Neural cell (in vitro differentiated cells): ENCODE data around the gene ESYT2. TPM values are rescaled to one million over a fixed set of nuclear protein-coding genes. Genes with fewer than 3 reads are reported as not detected.

Source experiments
- H2AFZ ChIP-seq: fragments of 200-600, 300-800 bp; sonication (generic), shearing (Covaris generic); 2 replicates; pipeline ENCODE4 v1.6.0; 2014; ENCODE audit warnings: low read depth, mild to moderate bottlenecking, antibody characterized with exemption, low read length, moderate library complexity
- H3F3A ChIP-seq: fragments of 200-600 bp; shearing (Covaris generic); 2 replicates; pipeline ENCODE4 v1.6.1; 2016; ENCODE audit warnings: mild to moderate bottlenecking, moderate library complexity, mixed read lengths, antibody characterized with exemption, low read length; ENCODE audit not compliant: insufficient read depth, poor library complexity, severe bottlenecking
- H3K27ac ChIP-seq: fragments of 200-600, 300-800 bp; sonication (generic), shearing (Covaris generic); 2 replicates; pipeline ENCODE4 v1.5.1; 2014; ENCODE audit warnings: mild to moderate bottlenecking, low read length, moderate library complexity
- H3K27me3 ChIP-seq: fragments of 300-800, 200-600 bp; sonication (generic), shearing (Covaris generic); 2 replicates; pipeline ENCODE4 v1.6.0; 2014; ENCODE audit warnings: mild to moderate bottlenecking, low read depth, low read length, moderate library complexity; ENCODE audit not compliant: insufficient read depth
- H3K36me3 ChIP-seq: fragments of 300-800, 200-600 bp; sonication (generic), shearing (Covaris generic); 2 replicates; pipeline ENCODE4 v1.5.1; 2014; ENCODE audit warnings: mild to moderate bottlenecking, antibody characterized with exemption, low read length, moderate library complexity; ENCODE audit not compliant: insufficient read depth
- H3K4me2 ChIP-seq: fragments of 300-800, 200-600 bp; sonication (generic), shearing (Covaris generic); 2 replicates; pipeline ENCODE4 v1.6.0; 2014; ENCODE audit warnings: mild to moderate bottlenecking, low read length
- H3K4me3 ChIP-seq: fragments of 300-800, 200-600 bp; sonication (generic), shearing (Covaris generic); 2 replicates; pipeline ENCODE4 v1.5.1; 2014; ENCODE audit warnings: mild to moderate bottlenecking, low read length, moderate library complexity
- H3K79me2 ChIP-seq: fragments of 200-600 bp; shearing (Covaris generic); replicated peaks from 2 replicates; pipeline ENCODE4 v1.6.0; 2014; ENCODE audit warnings: mild to moderate bottlenecking, low read length, moderate library complexity; ENCODE audit not compliant: insufficient read depth
- H3K9ac ChIP-seq: fragments of 300-800, 200-600 bp; sonication (generic), shearing (Covaris generic); 2 replicates; pipeline ENCODE4 v1.6.1; 2016; ENCODE audit warnings: mild to moderate bottlenecking, low read length, mixed read lengths
- H3K9me2 ChIP-seq: fragments of 200-600 bp; shearing (Covaris generic); 2 replicates; pipeline ENCODE4 v1.6.1; 2016; ENCODE audit warnings: mild to moderate bottlenecking, low read length, mixed read lengths; ENCODE audit not compliant: insufficient read depth
- H3K9me3 ChIP-seq: fragments of 200-600, 300-800 bp; sonication (generic), shearing (Covaris generic); 2 replicates; pipeline ENCODE4 v1.6.1; 2016; ENCODE audit warnings: mild to moderate bottlenecking, mixed run types, low read length, moderate library complexity, mixed read lengths
- H4K20me1 ChIP-seq: fragments of 200-600 bp; shearing (Covaris generic); 2 replicates; pipeline ENCODE4 v1.6.1; 2016; ENCODE audit warnings: mild to moderate bottlenecking, mixed run types; ENCODE audit not compliant: insufficient read depth
- CTCF ChIP-seq: fragments of 450-650 bp; IDR thresholded peaks from 2 replicates; pipeline ENCODE4 v1.5.1; 2014; ENCODE audit warnings: antibody characterized with exemption, mild to moderate bottlenecking, moderate library complexity; ENCODE audit not compliant: poor library complexity, severe bottlenecking
- EP300 ChIP-seq: fragments of 450-650 bp; conservative IDR thresholded peaks from 2 replicates; pipeline ENCODE4 v1.6.1; 2014; ENCODE audit warnings: antibody characterized with exemption, mild to moderate bottlenecking, moderate library complexity; ENCODE audit not compliant: poor library complexity, severe bottlenecking
- EZH2 ChIP-seq: fragments of 200-600, 300-800 bp; shearing (Covaris generic), sonication (generic); IDR thresholded peaks from 2 replicates; pipeline ENCODE4 v1.6.1; 2014; ENCODE audit warnings: antibody characterized with exemption, low read length, borderline replicate concordance, mild to moderate bottlenecking; ENCODE audit not compliant: insufficient read depth, poor library complexity, severe bottlenecking
- MXI1 ChIP-seq: fragments of 450-650 bp; conservative IDR thresholded peaks from 2 replicates; pipeline ENCODE4 v1.6.1; 2014; ENCODE audit warnings: antibody characterized with exemption, mild to moderate bottlenecking; ENCODE audit not compliant: poor library complexity, severe bottlenecking
- POLR2AphosphoS5 ChIP-seq: IDR thresholded peaks from 2 replicates; pipeline ENCODE4 v1.6.1; 2012
- RAD21 ChIP-seq: fragments of 450-650 bp; conservative IDR thresholded peaks from 2 replicates; pipeline ENCODE4 v1.6.1; 2014; ENCODE audit warnings: antibody characterized with exemption, mild to moderate bottlenecking, moderate library complexity
- REST ChIP-seq: IDR thresholded peaks from 2 replicates; pipeline ENCODE4 v1.6.1; 2012; ENCODE audit warnings: borderline replicate concordance
- SMC3 ChIP-seq: fragments of 450-650 bp; conservative IDR thresholded peaks from 2 replicates; pipeline ENCODE4 v1.6.1; 2014; ENCODE audit warnings: antibody characterized with exemption, mild to moderate bottlenecking, moderate library complexity; ENCODE audit not compliant: poor library complexity
- TAF1 ChIP-seq: IDR thresholded peaks from 2 replicates; pipeline ENCODE4 v1.6.1; 2012; ENCODE audit warnings: low read depth
- polyA plus RNA-seq: library from polyadenylated mRNA; depleted of rRNA; stranded (reverse); fragments of >200 nt; gene quantifications from 2 replicates; pipeline ENCODE4 v1.2.3, GENCODE V29; 2014

Gene ESYT2
- polyA plus RNA-seq, 1 donor from 2014 or later = 23.8 TPM

GRCh38 chr7:158860394-158860793, 31.1 kb upstream of the ESYT2 start:
- Histone ChIP-seq H3F3A (no peaks in the 10 kb centered on the region), H3K9me2 (no peaks in the 10 kb centered on the region), H3K4me2 (no peak overlapping the region), H3K27ac (no peak overlapping the region), H3K79me2 (peaks cover 11% of the 10 kb centered on the region), H3K36me3 (no peaks in the 10 kb centered on the region), H2AFZ (no peak overlapping the region), H3K9me3 (no peaks in the 10 kb centered on the region), H4K20me1 (no peaks in the 10 kb centered on the region), H3K4me3 (no peak overlapping the region), H3K27me3 (no peaks in the 10 kb centered on the region), H3K9ac (no peak overlapping the region)
- TF ChIP-seq POLR2AphosphoS5 (no peak), MXI1 (no peak), EZH2 (no peak), RAD21 (no peak), TAF1 (no peak), SMC3 (no peak), EP300 (no peak), REST (no peak), CTCF (no peak)

- Histone ChIP-seq H2AFZ (no peak overlapping the region), H3K79me2 (peaks cover 11% of the 10 kb centered on the region), H3K9me2 (no peaks in the 10 kb centered on the region), H3K4me3 (no peak overlapping the region), H4K20me1 (no peaks in the 10 kb centered on the region), H3K27me3 (no peaks in the 10 kb centered on the region), H3K4me2 (no peak overlapping the region), H3K27ac (no peak overlapping the region), H3K36me3 (no peaks in the 10 kb centered on the region), H3K9ac (no peak overlapping the region), H3K9me3 (no peaks in the 10 kb centered on the region), H3F3A (no peaks in the 10 kb centered on the region)
- TF ChIP-seq REST (no peak), TAF1 (no peak), SMC3 (no peak), RAD21 (no peak), CTCF (no peak), POLR2AphosphoS5 (no peak), EZH2 (no peak), EP300 (no peak), MXI1 (no peak)
Measured at GRCh38 chr7:158858592-158859503, 29.5 kb upstream of the ESYT2 start.
